DMS153 treated with DMSO at 0.1 percent for 48 hours (cell line): ENCODE data around the gene GRAPL.
"Not testable (repeated sequence)": the region's sequence is repeated elsewhere in the genome, so short reads cannot be mapped to it uniquely, and the experiment has no call there.

Source experiments
- DNase-seq: peaks from one replicate; lab custom pipeline; 2025; ENCODE audit not compliant: unreplicated experiment; lab: John Stamatoyannopoulos, UW

Gene GRAPL

GRCh38 chr17:19127148-19127980 lies at the start of gene GRAPL:
TSS of gene GRAPL (plus strand) at chr17:19127589. CDS start at chr17:19127620, 31 bp downstream.
- not testable (repeated sequence) for DNase-seq

- not testable (repeated sequence) for DNase-seq
These were observed 38.3 kb upstream of the GRAPL start for GRCh38 chr17:19088804-19089685.

- not testable (repeated sequence) for DNase-seq
These were observed 37.2 kb upstream of the GRAPL start for GRCh38 chr17:19090058-19090772.

- DNase-seq = not testable (repeated sequence)
These were observed 34.4 kb upstream of the GRAPL start for GRCh38 chr17:19092737-19093683.

GRCh38 chr17:19093684-19094438 lies 33.5 kb upstream of the GRAPL start:
- not testable (repeated sequence) for DNase-seq

- DNase-seq = not testable (repeated sequence)
These were observed 18.9 kb upstream of the GRAPL start for GRCh38 chr17:19108517-19108916.

- not testable (repeated sequence) for DNase-seq
These were observed 16.9 kb upstream of the GRAPL start for GRCh38 chr17:19110189-19111097.

- not testable (repeated sequence) for DNase-seq
These were observed 16.2 kb upstream of the GRAPL start for GRCh38 chr17:19111111-19111711.

- not testable (repeated sequence) for DNase-seq
These were observed 15.5 kb upstream of the GRAPL start for GRCh38 chr17:19111801-19112458.

- DNase-seq = not testable (repeated sequence)
These were observed 14.9 kb upstream of the GRAPL start for GRCh38 chr17:19112459-19112826.

GRCh38 chr17:19118695-19119094 lies 8.7 kb upstream of the GRAPL start:
- DNase-seq = not testable (repeated sequence)

- not testable (repeated sequence) for DNase-seq
These were observed 2.1 kb upstream of the GRAPL start for GRCh38 chr17:19125289-19125688.

GRCh38 chr17:19129500-19129899 lies 2.1 kb downstream of the GRAPL start:
- not testable (repeated sequence) for DNase-seq

GRCh38 chr17:19131108-19131507 lies 3.7 kb downstream of the GRAPL start:
- DNase-seq = not testable (repeated sequence)

- DNase-seq = not testable (repeated sequence)
These were observed 4.4 kb downstream of the GRAPL start for GRCh38 chr17:19131772-19132171.

- DNase-seq = not testable (repeated sequence)
These were observed 6.4 kb downstream of the GRAPL start for GRCh38 chr17:19133793-19134192.

GRCh38 chr17:19135391-19135790 lies 8.0 kb downstream of the GRAPL start:
- DNase-seq = not testable (repeated sequence)
